GM21390 (cell line): Measurements from ENCODE around the gene TRAPPC1.

Experiments
- ATAC-seq: cut with Tn5 transposase; IDR thresholded peaks from one replicate; pipeline ENCODE4 v1.9.1; 2021; ENCODE audit not compliant: unreplicated experiment

The TRAPPC1 gene

GRCh38 chr17:7881276-7882054 lies 50.3 kb downstream of the TRAPPC1 start:
- no peak for ATAC-seq
